Measurements from ENCODE around the gene PTGDS. TPM values are rescaled to one million over a fixed set of nuclear protein-coding genes. Genes with fewer than 3 reads are reported as not detected.

Gene PTGDS
- polyA plus RNA-seq (2.0 TPM in 1 of 2 replicates, not detected in the other), polyA minus RNA-seq (not detected in 2 replicates)

GRCh38 chr9:136977223-136977622 lies at the start of gene PTGDS:
Gene PTGDS (plus strand): TSS chr9:136977504. CDS start chr9:136977579, 75 bp downstream.
- Histone ChIP-seq H3K27me3 (ENCODE audit: insufficient read depth, low read depth, low read length) (peaks cover 11% of the 10 kb centered on the region), H3K9me3 (ENCODE audit: low read length) (no peaks in the 10 kb centered on the region), H3K79me2 (replicated peaks; ENCODE audit: insufficient read depth, low read length) (no peaks in the 10 kb centered on the region), H3K4me2 (ENCODE audit: low read length) (no peak within 1 kb of the TSS), H3K9me2 (ENCODE audit: insufficient read depth, low read length) (no peaks in the 10 kb centered on the region), H3F3A (ENCODE audit: insufficient read depth, low read length, poor library complexity, severe bottlenecking) (no peaks in the 10 kb centered on the region), H3K36me3 (ENCODE audit: insufficient read depth, low read length) (no peaks in the 10 kb centered on the region), H2AFZ (ENCODE audit: low read depth, low read length) (no peak within 1 kb of the TSS), H3K9ac (ENCODE audit: low read length) (peak within 1 kb of the TSS; percentile 46), H3K4me3 (ENCODE audit: low read length) (peak within 1 kb of the TSS; percentile 64), H3K27ac (ENCODE audit: low read length) (no peak within 1 kb of the TSS), H4K20me1 (ENCODE audit: insufficient read depth) (no peaks in the 10 kb centered on the region)
- TF ChIP-seq, protein P1, sequence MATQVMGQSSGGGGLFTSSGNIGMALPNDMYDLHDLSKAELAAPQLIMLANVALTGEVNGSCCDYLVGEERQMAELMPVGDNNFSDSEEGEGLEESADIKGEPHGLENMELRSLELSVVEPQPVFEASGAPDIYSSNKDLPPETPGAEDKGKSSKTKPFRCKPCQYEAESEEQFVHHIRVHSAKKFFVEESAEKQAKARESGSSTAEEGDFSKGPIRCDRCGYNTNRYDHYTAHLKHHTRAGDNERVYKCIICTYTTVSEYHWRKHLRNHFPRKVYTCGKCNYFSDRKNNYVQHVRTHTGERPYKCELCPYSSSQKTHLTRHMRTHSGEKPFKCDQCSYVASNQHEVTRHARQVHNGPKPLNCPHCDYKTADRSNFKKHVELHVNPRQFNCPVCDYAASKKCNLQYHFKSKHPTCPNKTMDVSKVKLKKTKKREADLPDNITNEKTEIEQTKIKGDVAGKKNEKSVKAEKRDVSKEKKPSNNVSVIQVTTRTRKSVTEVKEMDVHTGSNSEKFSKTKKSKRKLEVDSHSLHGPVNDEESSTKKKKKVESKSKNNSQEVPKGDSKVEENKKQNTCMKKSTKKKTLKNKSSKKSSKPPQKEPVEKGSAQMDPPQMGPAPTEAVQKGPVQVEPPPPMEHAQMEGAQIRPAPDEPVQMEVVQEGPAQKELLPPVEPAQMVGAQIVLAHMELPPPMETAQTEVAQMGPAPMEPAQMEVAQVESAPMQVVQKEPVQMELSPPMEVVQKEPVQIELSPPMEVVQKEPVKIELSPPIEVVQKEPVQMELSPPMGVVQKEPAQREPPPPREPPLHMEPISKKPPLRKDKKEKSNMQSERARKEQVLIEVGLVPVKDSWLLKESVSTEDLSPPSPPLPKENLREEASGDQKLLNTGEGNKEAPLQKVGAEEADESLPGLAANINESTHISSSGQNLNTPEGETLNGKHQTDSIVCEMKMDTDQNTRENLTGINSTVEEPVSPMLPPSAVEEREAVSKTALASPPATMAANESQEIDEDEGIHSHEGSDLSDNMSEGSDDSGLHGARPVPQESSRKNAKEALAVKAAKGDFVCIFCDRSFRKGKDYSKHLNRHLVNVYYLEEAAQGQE (IDR thresholded peaks at IDR 0.05; ENCODE audit: borderline replicate concordance), result no peak
- TF ChIP-seq EZH2 (IDR thresholded peaks at IDR 0.05; ENCODE audit: borderline replicate concordance, insufficient read depth, low read length, poor library complexity, severe bottlenecking) (no peak), CTCF (IDR thresholded peaks at IDR 0.05; ENCODE audit: poor library complexity, severe bottlenecking) (no peak), POLR2AphosphoS5 (IDR thresholded peaks at IDR 0.05) (no peak), RAD21 (conservative IDR thresholded peaks at IDR 0.05) (no peak), TAF1 (IDR thresholded peaks at IDR 0.05; ENCODE audit: low read depth) (no peak), EP300 (conservative IDR thresholded peaks at IDR 0.05; ENCODE audit: poor library complexity, severe bottlenecking) (no peak), MXI1 (conservative IDR thresholded peaks at IDR 0.05; ENCODE audit: poor library complexity, severe bottlenecking) (no peak), SMC3 (conservative IDR thresholded peaks at IDR 0.05; ENCODE audit: poor library complexity) (no peak)

- Histone ChIP-seq H3K36me3 (ENCODE audit: insufficient read depth, low read length) (no peaks in the 10 kb centered on the region), H3K4me2 (ENCODE audit: low read length) (no peak overlapping the region), H3K9me3 (ENCODE audit: low read length) (no peaks in the 10 kb centered on the region), H3K27ac (ENCODE audit: low read length) (no peak overlapping the region), H3F3A (ENCODE audit: insufficient read depth, low read length, poor library complexity, severe bottlenecking) (no peaks in the 10 kb centered on the region), H3K9ac (ENCODE audit: low read length) (no peak overlapping the region), H2AFZ (ENCODE audit: low read depth, low read length) (no peak overlapping the region), H3K79me2 (replicated peaks; ENCODE audit: insufficient read depth, low read length) (no peaks in the 10 kb centered on the region), H3K4me3 (ENCODE audit: low read length) (no peak overlapping the region), H4K20me1 (ENCODE audit: insufficient read depth) (no peaks in the 10 kb centered on the region), H3K9me2 (ENCODE audit: insufficient read depth, low read length) (no peaks in the 10 kb centered on the region), H3K27me3 (ENCODE audit: insufficient read depth, low read depth, low read length) (no peaks in the 10 kb centered on the region)
- TF ChIP-seq TAF1 (IDR thresholded peaks at IDR 0.05; ENCODE audit: low read depth), result no peak
- TF ChIP-seq RAD21 (conservative IDR thresholded peaks at IDR 0.05), result no peak
- TF ChIP-seq, protein P1 (IDR thresholded peaks at IDR 0.05; ENCODE audit: borderline replicate concordance), result no peak
These were observed 48.7 kb upstream of the PTGDS start for GRCh38 chr9:136928591-136928990.

All from neural cell (in vitro differentiated cells).